Nephron (organoid): ENCODE data around the gene HS6ST2.

ENCODE experiments used
- H3K27ac Mint-ChIP-seq, 3 experiments: 2 replicates each; pipeline ENCODE4 v1.8.0; 2020; ENCODE audit warnings: mixed read lengths in 3 of 3, mild to moderate bottlenecking in 2 of 3, moderate library complexity in 1 of 3
- H3K27me3 Mint-ChIP-seq: 2 replicates; pipeline ENCODE4 v1.8.0; 2021; ENCODE audit warnings: low read depth, mild to moderate bottlenecking, moderate library complexity, mixed read lengths
- H3K36me3 Mint-ChIP-seq: 2 replicates; pipeline ENCODE4 v1.8.0; 2020; ENCODE audit warnings: low read depth, mixed read lengths
- H3K4me1 Mint-ChIP-seq: 2 replicates; pipeline ENCODE4 v1.8.0; 2020; ENCODE audit warnings: mixed read lengths
- H3K4me3 Mint-ChIP-seq, 3 experiments: 2 replicates each; pipeline ENCODE4 v1.8.0; 2020; ENCODE audit warnings: mild to moderate bottlenecking in 3 of 3, mixed read lengths in 3 of 3, moderate library complexity in 2 of 3
- H3K9me3 Mint-ChIP-seq: 2 replicates; pipeline ENCODE4 v1.8.0; 2020; ENCODE audit warnings: mixed read lengths
- CTCF ChIP-seq, 3 experiments: fragments of 200-600 bp; sonication (generic); IDR thresholded peaks; one replicate each; pipeline ENCODE4 v1.5.0; 2021; ENCODE audit warnings: antibody characterized with exemption in 3 of 3; ENCODE audit not compliant: unreplicated experiment in 3 of 3

The HS6ST2 gene

GRCh38 chrX:132750331-132751062, 207.9 kb downstream of the HS6ST2 start:
- no peak for TF ChIP-seq CTCF (IDR thresholded peaks at IDR 0.05; ENCODE audit: unreplicated experiment in 3 of 3)
- Mint-ChIP-seq H3K27ac (peak overlapping the region; percentile 79 to 86 (median 84)), H3K27me3 (no peaks in the 10 kb centered on the region), H3K4me1 (peaks cover 68% of the 10 kb centered on the region), H3K4me3 (peak overlapping the region in 1 of 3 experiments; percentile 24), H3K36me3 (no peaks in the 10 kb centered on the region), H3K9me3 (no peaks in the 10 kb centered on the region)

- Mint-ChIP-seq H3K36me3 (no peaks in the 10 kb centered on the region), H3K27me3 (no peaks in the 10 kb centered on the region), H3K27ac (peak overlapping the region; percentile 79 to 86 (median 84))
Measured at GRCh38 chrX:132749406-132749805, 209.0 kb downstream of the HS6ST2 start.

GRCh38 chrX:132748909-132749308, 209.5 kb downstream of the HS6ST2 start:
- H3K36me3 Mint-ChIP-seq = no peaks in the 10 kb centered on the region
- no peak for TF ChIP-seq CTCF (IDR thresholded peaks at IDR 0.05; ENCODE audit: unreplicated experiment in 3 of 3)
- H3K9me3 Mint-ChIP-seq = no peaks in the 10 kb centered on the region
- H3K4me3 Mint-ChIP-seq = no peak overlapping the region
- peak overlapping the region; percentile 10 to 86 (median 32) for H3K27ac Mint-ChIP-seq
- no peaks in the 10 kb centered on the region for H3K27me3 Mint-ChIP-seq
- H3K4me1 Mint-ChIP-seq = peaks cover 77% of the 10 kb centered on the region

More at GRCh38 chrX:132749406-132749805, 209.0 kb downstream of the HS6ST2 start:
- no peaks in the 10 kb centered on the region for H3K9me3 Mint-ChIP-seq
- no peak overlapping the region for H3K4me3 Mint-ChIP-seq
- peaks cover 74% of the 10 kb centered on the region for H3K4me1 Mint-ChIP-seq
- no peak for TF ChIP-seq CTCF (IDR thresholded peaks at IDR 0.05; ENCODE audit: unreplicated experiment in 3 of 3)

DNA sequence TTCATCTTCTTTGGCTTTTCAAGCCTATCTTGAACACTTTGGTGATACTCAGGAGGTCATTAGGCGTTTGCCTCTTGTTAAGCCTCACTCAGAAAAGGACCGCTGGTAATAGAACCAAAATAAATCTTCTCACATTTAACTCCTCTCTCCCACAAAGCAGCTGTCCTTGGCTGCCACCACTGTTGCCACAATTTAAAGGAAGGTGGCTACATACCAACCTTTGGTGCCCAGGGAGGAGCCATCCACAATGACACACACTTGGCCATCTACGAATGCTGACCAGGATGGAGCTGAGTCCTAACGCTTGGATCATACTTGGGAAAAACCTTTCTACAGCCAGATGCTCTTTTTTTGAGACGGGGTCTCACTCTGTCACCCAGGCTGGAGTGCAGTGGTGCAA, 210.2 kb downstream of the HS6ST2 start:
- Mint-ChIP-seq H3K36me3 (no peaks in the 10 kb centered on the region), H3K4me1 (peaks cover 73% of the 10 kb centered on the region), H3K9me3 (no peaks in the 10 kb centered on the region), H3K4me3 (peak overlapping the region in 1 of 3 experiments; percentile 34), H3K27ac (peak overlapping the region in 2 of 3 experiments; percentile 70 to 86), H3K27me3 (peaks cover 1% of the 10 kb centered on the region)
- TF ChIP-seq CTCF (IDR thresholded peaks at IDR 0.05; ENCODE audit: unreplicated experiment in 3 of 3) = no peak

DNA sequence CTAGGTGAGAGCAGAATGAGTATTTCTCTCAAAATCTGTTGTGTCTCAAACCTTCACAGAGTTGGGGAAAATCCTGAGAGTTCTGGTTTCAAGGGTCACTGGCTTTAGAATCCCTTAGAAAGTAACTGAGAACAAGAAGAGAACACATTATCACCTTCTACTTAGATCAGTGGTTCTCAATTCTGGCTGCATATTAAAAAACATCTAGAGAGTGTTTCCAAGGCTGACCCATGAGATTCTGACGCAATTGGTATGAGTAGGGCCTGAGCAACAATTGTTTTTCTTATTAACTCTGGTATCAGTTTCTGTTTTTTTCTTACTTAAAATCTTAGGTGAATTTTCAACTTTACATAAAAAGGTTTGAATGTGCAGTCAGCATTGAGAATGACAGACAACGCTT, 212.8 kb downstream of the HS6ST2 start:
- H3K4me1 Mint-ChIP-seq = peaks cover 70% of the 10 kb centered on the region
- H3K4me3 Mint-ChIP-seq = no peak overlapping the region
- peaks cover 3% of the 10 kb centered on the region for H3K27me3 Mint-ChIP-seq
- no peak for TF ChIP-seq CTCF (IDR thresholded peaks at IDR 0.05; ENCODE audit: unreplicated experiment in 3 of 3)
- no peaks in the 10 kb centered on the region for H3K9me3 Mint-ChIP-seq
- H3K27ac Mint-ChIP-seq = no peak overlapping the region
- no peaks in the 10 kb centered on the region for H3K36me3 Mint-ChIP-seq

DNA sequence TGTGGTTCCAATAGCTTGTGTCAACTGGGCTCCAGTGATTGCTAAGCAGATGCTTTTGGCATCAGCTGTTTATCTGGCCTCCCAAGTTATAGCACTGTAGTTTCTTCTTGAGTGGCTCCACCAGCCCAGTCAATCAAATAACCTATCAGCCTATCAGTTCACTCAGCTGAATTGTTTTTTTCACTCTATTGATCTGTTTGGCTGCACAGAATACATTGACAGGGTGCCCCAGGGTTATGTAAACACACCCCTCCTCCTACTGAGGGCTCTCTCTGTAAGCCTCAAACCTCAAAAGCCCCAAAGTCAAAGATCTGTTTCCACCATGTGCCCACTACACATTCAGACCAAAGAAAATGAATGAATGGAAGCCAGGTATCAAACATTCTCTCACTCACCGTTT, 214.0 kb downstream of the HS6ST2 start:
- TF ChIP-seq CTCF (IDR thresholded peaks at IDR 0.05; ENCODE audit: unreplicated experiment in 3 of 3) = no peak
- Mint-ChIP-seq H3K9me3 (no peaks in the 10 kb centered on the region), H3K4me3 (no peak overlapping the region), H3K27ac (peak overlapping the region in 1 of 3 experiments; percentile 41), H3K36me3 (no peaks in the 10 kb centered on the region), H3K27me3 (peaks cover 3% of the 10 kb centered on the region), H3K4me1 (peaks cover 64% of the 10 kb centered on the region)
